ENCODE results near the gene AKAP11.
"Not testable (repeated sequence)": the region's sequence is repeated elsewhere in the genome, so short reads cannot be mapped to it uniquely, and the experiment has no call there.

Gene AKAP11

GRCh38 chr13:42272115-42272803 is at the start of gene AKAP11:
TSS of gene AKAP11 (plus strand) at chr13:42272152. CDS start at chr13:42286349, 14,197 bp downstream.
- peak; percentile 50 to 67 (median 57) for DNase-seq

DNA sequence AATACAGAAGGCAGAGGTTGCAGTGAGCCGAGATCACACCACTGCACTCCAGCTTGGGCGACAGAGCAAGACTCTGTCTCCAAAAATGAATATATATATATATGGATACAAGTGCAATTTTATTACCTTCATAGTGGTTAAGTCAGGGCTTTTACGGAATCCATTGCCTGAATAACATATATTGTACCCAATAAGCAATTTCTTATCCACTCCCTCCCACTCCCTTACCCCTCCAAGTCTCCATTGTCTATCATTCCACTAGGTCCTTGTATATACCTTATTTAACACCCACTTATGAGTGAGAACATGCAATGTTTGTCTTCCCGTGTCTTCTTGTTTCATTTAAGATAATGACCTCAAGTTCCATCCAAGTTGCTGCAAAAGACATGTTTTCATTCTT is 48.3 kb upstream of the AKAP11 start:
- no peak for DNase-seq

GRCh38 chr13:42225051-42225450 is 46.9 kb upstream of the AKAP11 start:
- DNase-seq, result no peak

GRCh38 chr13:42226759-42227158 is 45.2 kb upstream of the AKAP11 start:
- not testable (repeated sequence) for DNase-seq

DNA sequence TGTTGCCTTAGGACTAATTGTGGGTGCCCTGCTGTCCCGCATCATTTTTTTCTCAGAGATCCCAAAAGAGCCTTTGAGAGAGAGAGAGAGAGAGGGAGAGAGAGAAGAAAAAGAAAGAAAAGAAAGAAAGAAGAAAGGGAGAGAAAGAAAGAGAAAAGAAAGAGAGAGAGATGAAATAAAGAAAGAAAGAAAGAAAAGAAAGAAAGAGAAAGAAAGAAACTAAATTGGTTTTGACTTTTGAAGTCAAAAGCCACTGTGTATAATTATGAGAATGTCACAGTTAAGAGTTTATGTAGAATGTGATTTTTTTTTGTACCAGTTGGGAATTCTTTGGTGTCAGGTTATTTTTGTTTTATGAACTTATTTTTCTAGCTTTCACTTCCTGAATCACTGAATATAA is 43.4 kb upstream of the AKAP11 start:
- no peak for DNase-seq

DNA sequence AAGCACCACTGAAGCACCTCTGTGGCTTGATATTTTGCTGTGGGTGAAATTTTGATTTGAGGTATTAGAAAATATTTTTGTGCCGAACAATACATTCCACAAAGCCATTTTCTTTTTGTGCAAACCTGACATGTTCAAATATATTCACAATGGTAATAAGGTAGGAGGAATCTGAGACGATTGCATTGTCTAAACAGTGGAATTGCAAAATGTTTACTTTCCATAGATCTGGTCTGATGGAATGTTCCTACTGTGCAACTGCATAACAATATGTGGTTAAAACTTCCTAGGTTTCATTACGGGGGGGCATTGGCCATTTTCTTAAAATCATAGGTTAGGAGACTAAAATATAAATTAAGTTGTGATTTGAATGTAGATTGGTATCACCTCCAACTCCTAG is 42.7 kb upstream of the AKAP11 start:
- no peak for DNase-seq

DNA sequence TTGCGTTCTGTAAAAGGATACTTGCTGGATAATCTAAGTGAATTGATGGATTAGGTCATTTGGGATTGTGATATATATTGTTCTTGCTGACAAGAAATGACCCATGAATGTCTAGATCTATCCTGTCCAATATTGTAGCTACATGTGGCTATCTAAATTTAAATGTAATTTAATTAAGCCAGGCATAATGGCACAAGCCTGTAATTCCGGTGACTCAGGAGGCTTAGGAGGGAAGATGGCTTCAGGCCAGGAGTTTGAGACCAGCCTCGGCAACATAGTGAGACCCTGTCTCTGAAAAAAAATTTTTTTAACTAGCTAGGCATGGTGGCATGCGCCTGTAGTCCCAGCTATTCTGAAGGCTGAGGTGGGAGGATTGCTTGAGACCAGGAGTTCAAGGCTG is 39.3 kb upstream of the AKAP11 start:
- DNase-seq, result no peak

DNA sequence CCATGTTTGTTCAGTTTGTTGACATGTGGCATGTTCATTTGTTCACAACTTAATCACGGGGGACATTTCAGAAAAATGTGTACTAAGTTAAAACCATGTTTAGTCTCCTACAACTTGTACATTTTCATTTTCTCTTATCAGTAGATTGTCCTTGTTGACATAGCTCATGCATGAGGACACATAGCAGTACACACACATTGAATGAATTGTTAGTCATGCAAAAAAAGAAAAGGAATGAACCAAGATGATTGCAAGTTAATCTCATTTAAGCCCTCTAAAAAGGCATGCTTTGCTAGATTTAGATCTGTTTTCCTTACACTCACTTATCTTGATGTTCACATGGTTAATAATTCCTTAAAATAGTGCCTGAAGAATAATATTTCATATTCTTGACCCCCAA is 38.2 kb upstream of the AKAP11 start:
- DNase-seq, result no peak

DNA sequence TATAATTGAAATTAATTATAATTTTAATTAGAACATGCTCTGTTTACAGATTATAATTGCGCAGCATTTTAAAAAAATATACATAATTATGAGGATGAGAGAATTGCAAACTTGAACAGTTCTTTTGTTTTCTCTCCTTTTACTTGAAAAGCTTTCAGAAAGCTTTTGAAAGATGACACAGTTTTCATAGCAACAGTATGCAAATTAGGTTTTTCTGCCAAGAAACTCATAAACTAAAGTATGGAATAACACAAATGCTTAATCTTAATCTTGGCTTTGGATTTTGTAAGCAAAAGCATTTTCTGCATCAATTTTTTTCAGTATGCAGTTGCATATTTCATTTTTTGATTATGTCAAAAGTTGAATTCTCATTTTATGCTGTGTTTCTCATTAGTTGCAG is 32.8 kb upstream of the AKAP11 start:
- DNase-seq, result no peak

DNA sequence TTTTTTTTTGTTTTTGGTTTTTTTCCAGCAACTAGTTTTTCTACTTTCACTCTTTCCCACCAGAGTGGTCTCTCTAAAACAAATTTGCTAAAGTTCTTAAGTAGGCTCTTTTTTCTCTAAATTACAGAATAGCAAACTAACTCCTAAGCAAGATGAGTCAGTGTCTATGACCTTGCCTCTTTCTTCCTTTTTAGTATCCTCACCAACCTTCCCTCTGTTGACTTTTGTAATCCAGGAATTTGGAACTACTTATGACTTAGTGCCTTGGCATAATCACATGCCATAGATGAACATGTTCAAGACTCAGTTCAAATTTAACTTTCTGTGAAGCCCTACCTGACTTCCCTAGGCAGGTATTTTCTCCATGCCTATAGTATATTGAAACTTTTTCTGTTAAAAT is 32.3 kb upstream of the AKAP11 start:
- peak in 2 of 3 donors; percentile 1 for DNase-seq

- DNase-seq, result no peak
These were observed 25.4 kb upstream of the AKAP11 start for GRCh38 chr13:42246541-42246940.

GRCh38 chr13:42247883-42248282 is 24.1 kb upstream of the AKAP11 start:
- no peak for DNase-seq

DNA sequence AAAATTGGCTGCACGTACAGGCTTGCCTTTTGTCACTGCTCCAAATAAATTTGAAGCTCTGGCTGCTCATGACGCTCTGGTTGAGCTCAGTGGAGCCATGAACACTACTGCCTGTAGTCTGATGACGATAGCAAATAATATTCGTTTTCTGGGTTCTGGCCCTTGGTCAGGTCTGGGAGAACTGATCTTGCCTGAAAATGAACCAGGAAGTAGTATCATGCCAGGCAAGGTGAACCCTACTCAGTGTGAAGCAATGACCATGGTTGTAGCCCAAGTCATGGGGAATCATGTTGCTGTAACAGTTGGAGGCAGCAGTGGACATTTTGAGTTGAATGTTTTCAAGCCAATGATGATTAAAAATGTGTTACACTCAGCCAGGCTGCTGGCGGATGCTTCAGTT is 16.1 kb upstream of the AKAP11 start:
- DNase-seq, result no peak

- no peak for DNase-seq
These were observed 13.2 kb upstream of the AKAP11 start for GRCh38 chr13:42258747-42259146.

- DNase-seq, result no peak
These were observed 12.4 kb upstream of the AKAP11 start for GRCh38 chr13:42259515-42259914.

DNA sequence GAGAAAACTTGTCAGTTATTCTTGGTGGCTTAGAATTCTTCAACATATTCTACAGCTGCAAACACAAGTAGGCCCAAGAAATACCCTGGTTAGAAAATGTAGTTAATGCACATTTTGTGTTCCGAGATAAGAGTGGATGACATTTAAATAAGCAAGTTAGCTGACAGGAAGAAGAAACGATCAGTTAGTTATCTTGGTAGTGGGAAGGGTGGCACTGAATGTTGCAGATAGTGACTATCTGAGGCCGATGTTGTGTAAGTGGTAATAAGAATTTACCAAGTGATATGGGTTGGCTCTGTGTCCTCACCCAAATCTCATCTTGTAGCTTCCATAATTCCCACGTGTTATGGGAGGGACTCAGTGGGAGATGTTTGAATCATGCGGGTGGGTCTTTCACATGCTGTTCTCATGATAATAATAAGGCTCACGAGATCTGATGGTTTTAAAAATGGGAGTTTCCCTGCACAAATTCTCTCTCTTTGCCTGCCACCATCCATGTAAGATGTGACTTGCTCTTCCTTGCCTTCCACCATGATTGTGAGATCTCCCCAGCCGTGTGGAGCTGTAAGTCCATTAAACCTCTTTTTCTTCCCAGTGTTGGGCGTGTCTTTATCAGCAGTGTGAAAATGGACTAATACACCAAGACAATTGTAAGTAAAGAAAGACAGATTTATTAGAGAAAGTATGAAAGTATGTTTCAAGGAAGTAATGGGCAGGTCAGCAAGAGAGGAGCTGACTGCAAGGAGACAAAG is 10.9 kb upstream of the AKAP11 start:
- DNase-seq, result no peak

GRCh38 chr13:42266473-42266872 is 5.5 kb upstream of the AKAP11 start:
- DNase-seq, result no peak

GRCh38 chr13:42270160-42270856 is 1.6 kb upstream of the AKAP11 start:
- no peak for DNase-seq

- no peak for DNase-seq
These were observed 1.1 kb upstream of the AKAP11 start for GRCh38 chr13:42270857-42271215.

- peak; percentile 97 to 98 (median 98) for DNase-seq
These were observed 426 bp upstream of the AKAP11 start for GRCh38 chr13:42271337-42272114.

- DNase-seq, result no peak
These were observed 838 bp downstream of the AKAP11 start for GRCh38 chr13:42272804-42273175.

DNA sequence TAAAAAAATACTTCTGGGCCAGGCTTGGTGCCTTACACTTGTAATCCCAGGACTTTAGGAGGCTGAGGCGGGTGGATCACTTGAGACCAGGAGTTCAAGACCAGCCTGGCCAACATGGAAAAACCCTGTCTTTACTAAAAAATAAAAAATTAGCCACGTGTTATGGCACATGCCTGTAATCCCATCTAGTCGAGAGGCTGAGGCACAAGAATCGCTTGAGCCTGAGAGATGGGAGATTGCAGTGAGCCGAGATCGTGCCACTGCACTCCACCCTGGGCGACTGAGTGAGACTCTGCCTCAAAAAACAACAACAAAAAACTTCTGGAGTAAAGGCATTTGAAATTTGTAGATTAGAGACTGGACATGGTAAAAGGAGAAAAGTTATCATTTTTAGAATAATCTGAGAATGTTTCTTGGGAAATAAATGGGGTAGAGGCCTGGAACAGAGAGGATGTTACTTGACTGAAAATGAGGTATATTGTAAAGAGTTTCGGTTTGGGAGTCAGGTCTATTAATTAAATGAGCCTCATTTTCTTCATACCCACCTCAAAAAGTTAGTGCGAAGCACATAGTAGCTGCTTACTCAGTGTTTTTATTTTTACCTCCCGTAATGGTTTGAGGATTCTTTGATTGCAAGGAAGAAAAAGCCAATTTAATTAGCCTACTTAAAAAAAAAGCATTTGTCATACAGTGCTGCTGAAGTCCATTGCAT is 2.6 kb downstream of the AKAP11 start:
- DNase-seq, result no peak

GRCh38 chr13:42275098-42275471 is 3.1 kb downstream of the AKAP11 start:
- DNase-seq, result peak; percentile 77 to 92 (median 85)
